BLaER1 treated with 17β-estradiol and CSF1 and Interleukin-3, amounts not matched to agents 10 nM and 100 nM (cell line): ENCODE results near the gene ADAMTS6.
"Not testable (repeated sequence)": the region's sequence is repeated elsewhere in the genome, so short reads cannot be mapped to it uniquely, and the experiment has no call there.

ENCODE experiments used
- H3K27ac ChIP-seq, 11 experiments: shearing (Covaris generic); formaldehyde crosslinking; 2 replicates each; pipeline ENCODE4 v1.8.1; 2022
- H3K27me3 ChIP-seq, 11 experiments: shearing (Covaris generic); formaldehyde crosslinking; 2 replicates each; pipeline ENCODE4 v1.8.1; 2022
- H3K36me3 ChIP-seq, 11 experiments: shearing (Covaris generic); formaldehyde crosslinking; 2 replicates each; pipeline ENCODE4 v1.8.1; 2022
- H3K4me1 ChIP-seq, 10 experiments: shearing (Covaris generic); formaldehyde crosslinking; 2 replicates each; pipeline ENCODE4 v1.8.1; 2022
- H3K4me2 ChIP-seq, 11 experiments: shearing (Covaris generic); formaldehyde crosslinking; 2 replicates each; pipeline ENCODE4 v1.8.1; 2022
- H3K4me3 ChIP-seq, 10 experiments: shearing (Covaris generic); formaldehyde crosslinking; 2 replicates each; pipeline ENCODE4 v1.8.1; 2022
- H3K9ac ChIP-seq, 11 experiments: shearing (Covaris generic); formaldehyde crosslinking; 2 replicates each; pipeline ENCODE4 v1.8.1; 2022
- H3K9me3 ChIP-seq, 11 experiments: shearing (Covaris generic); formaldehyde crosslinking; replicated peaks in 1 of 11; 2 replicates each; pipeline ENCODE4 v1.8.1; 2022
- H4K20me1 ChIP-seq, 11 experiments: shearing (Covaris generic); formaldehyde crosslinking; 2 replicates each; pipeline ENCODE4 v1.8.1; 2022
- Cebpa-rat ChIP-seq, 11 experiments: shearing (Covaris generic); IDR thresholded peaks; 2 replicates each; pipeline ENCODE4 v1.8.1; 2022

Gene ADAMTS6, protein sequence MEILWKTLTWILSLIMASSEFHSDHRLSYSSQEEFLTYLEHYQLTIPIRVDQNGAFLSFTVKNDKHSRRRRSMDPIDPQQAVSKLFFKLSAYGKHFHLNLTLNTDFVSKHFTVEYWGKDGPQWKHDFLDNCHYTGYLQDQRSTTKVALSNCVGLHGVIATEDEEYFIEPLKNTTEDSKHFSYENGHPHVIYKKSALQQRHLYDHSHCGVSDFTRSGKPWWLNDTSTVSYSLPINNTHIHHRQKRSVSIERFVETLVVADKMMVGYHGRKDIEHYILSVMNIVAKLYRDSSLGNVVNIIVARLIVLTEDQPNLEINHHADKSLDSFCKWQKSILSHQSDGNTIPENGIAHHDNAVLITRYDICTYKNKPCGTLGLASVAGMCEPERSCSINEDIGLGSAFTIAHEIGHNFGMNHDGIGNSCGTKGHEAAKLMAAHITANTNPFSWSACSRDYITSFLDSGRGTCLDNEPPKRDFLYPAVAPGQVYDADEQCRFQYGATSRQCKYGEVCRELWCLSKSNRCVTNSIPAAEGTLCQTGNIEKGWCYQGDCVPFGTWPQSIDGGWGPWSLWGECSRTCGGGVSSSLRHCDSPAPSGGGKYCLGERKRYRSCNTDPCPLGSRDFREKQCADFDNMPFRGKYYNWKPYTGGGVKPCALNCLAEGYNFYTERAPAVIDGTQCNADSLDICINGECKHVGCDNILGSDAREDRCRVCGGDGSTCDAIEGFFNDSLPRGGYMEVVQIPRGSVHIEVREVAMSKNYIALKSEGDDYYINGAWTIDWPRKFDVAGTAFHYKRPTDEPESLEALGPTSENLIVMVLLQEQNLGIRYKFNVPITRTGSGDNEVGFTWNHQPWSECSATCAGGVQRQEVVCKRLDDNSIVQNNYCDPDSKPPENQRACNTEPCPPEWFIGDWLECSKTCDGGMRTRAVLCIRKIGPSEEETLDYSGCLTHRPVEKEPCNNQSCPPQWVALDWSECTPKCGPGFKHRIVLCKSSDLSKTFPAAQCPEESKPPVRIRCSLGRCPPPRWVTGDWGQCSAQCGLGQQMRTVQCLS (N-terminal part only)

DNA sequence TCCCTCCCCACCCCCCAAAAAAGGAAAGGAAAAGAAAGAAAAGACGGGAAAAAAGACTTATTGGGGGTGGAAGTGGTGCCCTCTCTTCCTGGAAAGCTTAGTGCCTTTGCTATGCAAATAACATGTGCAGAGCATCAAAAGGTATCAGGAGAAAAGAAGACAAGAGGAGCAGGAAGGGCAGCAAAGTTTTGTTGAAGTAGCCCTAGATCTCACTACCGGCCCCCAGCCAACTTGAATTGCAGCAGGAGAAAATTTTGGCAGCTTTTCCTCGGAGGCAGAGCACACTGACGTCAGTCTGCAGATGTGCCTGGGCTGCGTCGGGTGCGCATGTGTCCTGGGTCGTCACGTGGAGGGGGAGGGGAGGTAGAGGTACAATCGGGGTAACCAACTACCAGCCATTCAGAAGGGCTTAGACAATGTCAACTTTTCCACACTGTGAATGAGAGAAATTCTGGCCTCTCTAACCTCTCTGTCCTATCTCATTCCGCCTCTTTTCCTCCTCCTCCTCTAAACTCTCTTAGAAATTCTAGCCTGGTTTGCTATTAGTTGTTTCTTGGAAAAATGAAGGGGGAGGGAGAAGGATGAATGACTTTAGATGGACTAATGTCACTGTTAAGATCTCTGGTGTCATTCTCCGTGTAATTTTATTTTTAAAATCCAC, at the start of gene ADAMTS6:
ADAMTS6 (minus strand) TSS at position 286 of the 661 bp plus-strand sequence. CDS start 8,247 bp downstream, outside the sequence.
- H3K4me1 ChIP-seq, result peaks cover 7 to 35% (median 27%) of the 10 kb centered on the region in 10 experiments; a peak in 19 of 20 replicates
- H3K9me3 ChIP-seq, result peaks cover 0 to 9% (median 0%) of the 10 kb centered on the region in 11 experiments; a peak in 4 of 22 replicates
- H3K4me2 ChIP-seq, result peak within 1 kb of the TSS; percentile 87 to 99 (median 94)
- peak within 1 kb of the TSS; percentile 62 to 76 (median 66) for H3K4me3 ChIP-seq
- H3K27me3 ChIP-seq, result no peaks in the 10 kb centered on the region
- H3K9ac ChIP-seq, result peak within 1 kb of the TSS; percentile 68 to 82 (median 75)
- no peak for TF ChIP-seq Cebpa-rat (IDR thresholded peaks at IDR 0.05)
- H3K27ac ChIP-seq, result peak within 1 kb of the TSS; percentile 10 to 75 (median 65); a peak in 19 of 22 replicates
- H3K36me3 ChIP-seq, result peaks cover 0 to 1% (median 0%) of the 10 kb centered on the region in 11 experiments; a peak in 1 of 22 replicates
- H4K20me1 ChIP-seq, result no peaks in the 10 kb centered on the region

DNA sequence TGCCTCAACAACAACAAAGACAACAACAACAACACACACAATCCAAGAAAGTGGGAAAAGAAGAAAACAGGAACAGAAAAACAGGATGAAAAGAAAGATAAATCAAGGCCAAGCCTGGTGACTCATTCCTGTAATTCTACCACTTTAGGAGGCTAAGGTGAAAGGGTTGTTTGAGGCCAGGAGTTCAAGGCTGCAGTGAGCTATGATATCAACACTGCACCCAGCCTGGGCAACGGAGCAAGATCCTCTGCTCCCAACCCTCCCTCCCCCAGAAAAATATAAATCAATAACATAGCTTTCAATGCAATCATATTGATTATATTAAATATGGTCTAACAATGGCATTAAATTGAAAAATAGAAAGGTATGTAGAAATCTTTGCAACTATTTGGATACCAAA, 49.2 kb upstream of the ADAMTS6 start:
- no peak overlapping the region for H3K4me2 ChIP-seq
- H3K9ac ChIP-seq, result no peak overlapping the region
- no peak overlapping the region for H3K4me3 ChIP-seq
- H3K27ac ChIP-seq, result no peak overlapping the region
- no peaks in the 10 kb centered on the region for H3K9me3 ChIP-seq
- no peaks in the 10 kb centered on the region for H3K27me3 ChIP-seq
- no peaks in the 10 kb centered on the region for H3K4me1 ChIP-seq
- peaks cover 4 to 77% (median 36%) of the 10 kb centered on the region in 11 experiments; a peak in 19 of 22 replicates for H3K36me3 ChIP-seq
- H4K20me1 ChIP-seq, result no peaks in the 10 kb centered on the region
- TF ChIP-seq Cebpa-rat (IDR thresholded peaks at IDR 0.05), result no peak

DNA sequence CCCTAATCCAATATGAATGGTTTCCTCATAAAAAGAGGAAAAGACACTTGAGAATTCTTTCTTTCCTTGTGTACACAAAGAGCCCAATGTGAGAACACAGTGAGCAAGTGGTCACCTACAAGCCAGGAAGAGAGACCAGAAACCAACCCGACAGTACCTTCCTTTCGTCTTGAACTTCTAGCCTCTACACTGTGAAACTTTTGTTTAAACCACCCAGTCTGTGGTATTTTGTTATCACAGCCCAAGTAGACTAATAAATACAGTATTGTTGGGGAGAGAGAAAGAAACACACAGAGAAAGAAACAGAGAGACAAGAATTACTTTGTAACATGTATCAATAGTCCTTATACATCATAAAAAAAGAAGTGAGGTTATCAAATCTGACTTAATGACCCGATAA, 44.0 kb upstream of the ADAMTS6 start:
- Histone ChIP-seq H3K27me3 (no peaks in the 10 kb centered on the region), H3K36me3 (peaks cover 10 to 89% (median 59%) of the 10 kb centered on the region in 11 experiments), H3K4me1 (no peaks in the 10 kb centered on the region), H3K27ac (no peak overlapping the region), H3K4me3 (no peak overlapping the region), H3K9ac (no peak overlapping the region), H3K9me3 (no peaks in the 10 kb centered on the region), H4K20me1 (no peaks in the 10 kb centered on the region), H3K4me2 (no peak overlapping the region)
- TF ChIP-seq Cebpa-rat (IDR thresholded peaks at IDR 0.05), result no peak

DNA sequence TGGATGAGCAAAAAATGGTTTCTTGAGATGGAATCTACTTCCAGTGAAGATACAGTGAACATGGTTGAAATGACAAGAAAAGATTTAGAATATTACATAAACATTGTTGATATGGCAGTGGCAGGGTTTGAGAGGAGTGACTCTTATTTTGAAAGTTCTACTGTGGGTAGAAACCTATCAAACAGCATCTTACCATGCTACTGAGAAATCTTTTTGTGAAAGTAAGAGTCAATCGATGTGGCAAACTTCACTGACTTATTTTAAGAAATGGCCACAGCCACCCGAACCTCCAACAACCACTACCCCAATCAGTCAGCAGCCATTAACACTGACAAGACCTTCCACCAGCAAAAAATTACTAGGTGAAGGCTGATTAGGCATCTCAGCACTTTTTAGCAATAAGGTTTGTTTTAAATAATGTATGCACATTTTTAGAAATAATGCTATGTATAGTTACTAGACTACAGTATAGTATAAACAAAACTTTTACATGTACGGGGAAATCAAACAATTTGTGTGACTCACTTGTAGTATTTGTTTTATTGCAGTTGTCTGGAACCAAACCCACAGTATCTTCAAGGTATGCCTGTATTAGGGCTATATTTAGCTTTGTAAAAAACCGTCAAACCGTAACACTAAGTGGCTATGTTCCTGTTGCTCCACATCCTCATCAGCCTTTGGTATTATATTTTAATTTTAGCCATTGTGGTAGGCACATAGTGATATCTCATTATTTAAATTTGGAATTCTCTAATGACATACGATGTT, 30.6 kb upstream of the ADAMTS6 start:
- no peak overlapping the region for H3K27ac ChIP-seq
- no peak overlapping the region for H3K4me3 ChIP-seq
- peaks cover 0 to under 1% (median 0%) of the 10 kb centered on the region in 10 experiments; a peak in 1 of 20 replicates for H3K4me1 ChIP-seq
- no peak overlapping the region for H3K4me2 ChIP-seq
- no peaks in the 10 kb centered on the region for H3K27me3 ChIP-seq
- H3K9ac ChIP-seq, result no peak overlapping the region
- no peak for TF ChIP-seq Cebpa-rat (IDR thresholded peaks at IDR 0.05)
- no peaks in the 10 kb centered on the region for H3K9me3 ChIP-seq
- peaks cover 3 to 23% (median 13%) of the 10 kb centered on the region in 11 experiments; a peak in 18 of 22 replicates for H3K36me3 ChIP-seq
- H4K20me1 ChIP-seq, result no peaks in the 10 kb centered on the region

DNA sequence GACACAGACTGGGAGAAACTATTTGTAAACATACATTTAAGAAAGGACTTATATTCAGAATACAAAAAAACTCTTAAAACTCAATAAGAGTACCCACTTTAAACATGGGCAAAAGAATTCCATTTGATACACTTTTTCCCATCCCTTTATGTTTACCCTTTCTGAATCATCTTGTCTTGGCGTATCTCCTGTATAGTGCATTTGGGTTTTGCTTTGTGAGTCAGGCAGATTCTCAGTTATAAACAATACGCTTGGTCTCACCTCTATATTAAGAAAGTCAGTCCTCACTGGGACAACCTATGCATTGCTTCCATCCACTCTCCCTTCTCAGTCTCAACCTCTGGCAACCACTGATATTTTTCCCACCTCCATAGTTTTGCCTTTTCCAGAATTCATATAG, 27.3 kb upstream of the ADAMTS6 start:
- no peaks in the 10 kb centered on the region for H3K27me3 ChIP-seq
- peaks cover 0 to 16% (median 8%) of the 10 kb centered on the region in 11 experiments; a peak in 8 of 22 replicates for H3K36me3 ChIP-seq
- H3K4me3 ChIP-seq, result no peak overlapping the region
- TF ChIP-seq Cebpa-rat (IDR thresholded peaks at IDR 0.05), result no peak
- H3K4me1 ChIP-seq, result peaks cover 0 to 7% (median 0%) of the 10 kb centered on the region in 10 experiments; a peak in 2 of 20 replicates
- H3K27ac ChIP-seq, result no peak overlapping the region
- H3K9ac ChIP-seq, result no peak overlapping the region
- no peaks in the 10 kb centered on the region for H3K9me3 ChIP-seq
- no peak overlapping the region for H3K4me2 ChIP-seq
- H4K20me1 ChIP-seq, result no peaks in the 10 kb centered on the region

DNA sequence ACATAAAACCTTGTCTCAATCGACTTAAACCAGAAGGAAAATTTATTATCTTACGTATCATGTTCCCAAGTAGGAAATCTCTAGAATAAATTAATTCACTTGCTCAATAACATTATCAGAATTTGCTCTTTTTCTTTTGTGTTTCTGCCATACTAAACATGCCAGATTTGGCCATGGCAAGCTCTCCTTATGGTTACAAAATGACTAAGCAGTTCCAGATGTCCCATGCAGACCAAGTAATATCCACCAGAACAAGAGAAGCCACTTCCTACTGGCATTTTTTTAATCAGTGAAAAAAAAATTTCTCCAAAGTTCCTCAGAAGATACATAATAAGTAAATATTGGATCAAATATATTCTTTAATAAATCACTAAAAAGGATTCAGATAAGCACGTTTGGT, 25.2 kb upstream of the ADAMTS6 start:
- TF ChIP-seq Cebpa-rat (IDR thresholded peaks at IDR 0.05), result no peak
- no peak overlapping the region for H3K9ac ChIP-seq

DNA sequence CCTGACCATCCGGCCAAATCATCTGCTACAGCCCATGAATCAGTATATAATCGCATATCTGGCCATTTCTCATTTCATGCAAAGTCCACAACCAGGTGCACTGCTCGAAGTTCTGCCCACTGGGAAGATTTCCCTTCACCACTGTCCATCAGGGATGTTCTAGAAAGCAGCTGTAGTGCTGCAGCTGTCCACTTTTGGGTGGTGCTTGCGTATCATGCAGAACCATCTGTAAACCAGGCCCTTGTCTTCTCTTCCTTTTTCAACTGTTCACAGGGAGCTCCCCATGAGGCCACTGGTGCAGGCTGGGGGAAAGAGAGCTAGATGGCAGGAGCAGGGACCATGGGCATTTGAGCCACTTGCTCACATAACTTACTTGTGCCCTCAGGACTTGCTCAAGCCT, 7.4 kb upstream of the ADAMTS6 start:
- peaks cover 0 to 9% (median 0%) of the 10 kb centered on the region in 11 experiments; a peak in 4 of 22 replicates for H3K9me3 ChIP-seq
- H3K27ac ChIP-seq, result no peak overlapping the region
- no peak for TF ChIP-seq Cebpa-rat (IDR thresholded peaks at IDR 0.05)
- no peak overlapping the region for H3K4me3 ChIP-seq
- H3K4me2 ChIP-seq, result no peak overlapping the region
- H4K20me1 ChIP-seq, result no peaks in the 10 kb centered on the region
- H3K9ac ChIP-seq, result no peak overlapping the region
- no peaks in the 10 kb centered on the region for H3K27me3 ChIP-seq
- no peaks in the 10 kb centered on the region for H3K4me1 ChIP-seq
- peaks cover 0 to 30% (median 0%) of the 10 kb centered on the region in 11 experiments; a peak in 4 of 22 replicates for H3K36me3 ChIP-seq

More for the DNA sequence above, 25.2 kb upstream of the ADAMTS6 start:
- Histone ChIP-seq H3K36me3 (peaks cover 3 to 32% (median 20%) of the 10 kb centered on the region in 11 experiments; a peak in 21 of 22 replicates), H3K4me3 (no peak overlapping the region), H3K27me3 (no peaks in the 10 kb centered on the region), H4K20me1 (no peaks in the 10 kb centered on the region), H3K27ac (no peak overlapping the region), H3K4me2 (no peak overlapping the region), H3K9me3 (peaks cover under 1 to 7% (median 3%) of the 10 kb centered on the region in 11 experiments; a peak in 14 of 22 replicates), H3K4me1 (peaks cover 0 to 7% (median 0%) of the 10 kb centered on the region in 10 experiments; a peak in 1 of 20 replicates)

DNA sequence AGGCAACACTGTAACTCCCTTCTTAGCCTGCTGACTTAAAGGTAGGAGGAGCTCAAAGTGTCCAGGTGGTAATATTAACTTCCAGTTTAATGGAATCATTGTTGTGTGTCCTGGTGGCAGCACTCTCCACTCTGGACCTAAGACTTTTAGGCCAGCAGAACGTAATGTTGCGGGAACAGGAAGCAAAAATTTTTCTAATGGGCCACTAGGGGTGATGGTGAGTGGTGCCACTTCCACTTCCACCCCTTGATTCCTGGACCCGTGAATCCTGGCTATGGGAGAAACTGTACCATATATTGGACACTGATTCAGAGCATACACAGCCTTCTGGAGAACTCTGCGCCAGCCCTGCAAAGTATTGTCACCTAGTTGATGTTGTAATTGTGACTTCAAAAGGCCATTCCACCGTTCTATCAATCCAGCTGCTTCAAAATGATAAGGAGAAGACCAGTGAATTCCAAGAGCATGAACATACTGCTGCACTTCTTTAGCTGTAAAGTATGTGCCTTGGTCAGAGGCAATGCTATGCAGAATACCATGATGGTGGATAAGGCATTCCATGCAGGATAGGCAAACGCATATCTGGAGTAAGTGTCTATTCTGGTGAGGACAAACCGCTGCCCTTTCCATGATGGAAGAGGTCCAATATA, 6.4 kb upstream of the ADAMTS6 start:
- peaks cover 0 to 30% (median 0%) of the 10 kb centered on the region in 11 experiments; a peak in 4 of 22 replicates for H3K36me3 ChIP-seq
- H3K27me3 ChIP-seq, H3K9me3 ChIP-seq, H3K4me3 ChIP-seq, H3K27ac ChIP-seq, H3K9ac ChIP-seq, H4K20me1 ChIP-seq, H3K4me1 ChIP-seq, H3K4me2 ChIP-seq: not testable (repeated sequence)

DNA sequence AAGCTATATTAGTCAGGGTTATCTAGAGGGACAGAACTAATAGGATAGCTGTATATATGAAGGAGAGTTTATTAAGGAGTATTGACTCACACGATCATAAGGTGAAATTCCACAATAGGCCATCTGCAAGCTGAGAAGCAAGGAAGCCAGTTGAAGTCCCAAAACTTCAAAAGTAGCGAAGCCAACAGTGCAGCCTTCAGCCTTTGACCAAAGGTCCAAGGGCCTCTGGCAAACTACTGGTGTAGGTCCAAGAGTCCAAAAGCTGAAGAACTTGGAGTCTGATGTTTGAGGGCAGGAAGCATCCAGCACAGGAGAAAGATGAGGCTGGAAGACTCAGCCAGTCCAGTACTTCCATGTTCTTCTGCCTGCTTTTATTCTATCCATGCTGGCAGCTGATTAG, 5.1 kb upstream of the ADAMTS6 start:
- H4K20me1 ChIP-seq, H3K4me3 ChIP-seq, H3K4me2 ChIP-seq, H3K9ac ChIP-seq, H3K9me3 ChIP-seq, H3K27me3 ChIP-seq, H3K27ac ChIP-seq: not testable (repeated sequence)
- Histone ChIP-seq H3K36me3 (peaks cover 0 to 27% (median 0%) of the 10 kb centered on the region in 11 experiments; a peak in 3 of 22 replicates), H3K4me1 (peaks cover 0 to 13% (median 7%) of the 10 kb centered on the region in 10 experiments; a peak in 14 of 20 replicates)
